GM18873 (cell line): ENCODE measurements around the gene HECTD1.
"Not testable (repeated sequence)": the region's sequence is repeated elsewhere in the genome, so short reads cannot be mapped to it uniquely, and the experiment has no call there.

Source experiments
- ATAC-seq: cut with Tn5 transposase; IDR thresholded peaks from one replicate; pipeline ENCODE4 v1.9.1; 2021; ENCODE audit warnings: mild to moderate bottlenecking, moderate library complexity, moderate number of reproducible peaks; ENCODE audit not compliant: unreplicated experiment, low FRiP score

The HECTD1 gene

DNA sequence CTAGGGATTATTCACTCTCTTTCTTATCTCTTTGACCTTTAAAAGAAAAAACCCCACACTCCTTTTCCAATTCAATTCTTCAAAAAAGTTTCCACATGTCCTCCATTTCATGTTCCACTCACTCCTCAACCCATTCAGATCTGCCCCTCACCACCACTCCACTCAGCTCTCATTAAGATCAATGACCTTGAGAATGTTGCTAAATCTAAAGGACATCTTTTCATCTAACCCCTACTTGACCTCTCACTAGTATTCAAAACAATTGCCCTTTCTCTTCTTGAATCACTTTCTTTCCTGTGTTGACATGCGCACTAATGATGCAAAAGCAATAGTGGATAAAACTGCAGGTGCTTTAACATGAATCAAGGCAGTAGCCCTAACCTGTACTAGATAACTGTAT, 9.9 kb downstream of the HECTD1 start:
- ATAC-seq: no peak

DNA sequence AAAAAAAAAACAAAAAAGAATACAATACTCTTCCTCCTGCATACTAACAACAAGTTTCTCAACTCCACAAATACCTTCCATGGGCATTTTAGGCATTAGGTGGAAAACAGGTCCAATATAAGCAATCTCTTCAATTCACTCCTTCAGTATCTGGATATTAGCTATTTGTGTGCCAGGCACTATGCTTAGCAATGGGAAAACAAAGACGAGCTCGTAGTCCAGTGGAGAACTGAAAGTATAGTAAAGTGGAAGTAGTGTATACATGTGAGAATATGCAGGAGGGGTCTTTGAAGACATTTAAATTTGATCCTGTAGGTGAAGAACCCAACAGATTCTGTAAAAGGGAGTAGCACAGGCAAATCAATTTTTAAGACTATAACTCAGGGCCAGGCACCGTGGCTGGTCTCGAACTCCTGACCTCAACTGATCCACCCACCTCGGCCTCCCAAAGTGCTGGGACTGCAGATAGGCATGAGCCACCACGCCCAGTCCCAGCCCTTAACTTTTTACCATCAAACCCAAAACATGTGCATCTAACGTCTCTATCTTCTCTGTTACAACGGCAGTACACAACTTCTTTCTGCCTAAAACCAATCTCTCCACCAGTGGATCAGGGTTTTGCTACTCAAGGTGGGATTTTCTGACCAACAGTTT, 10.6 kb downstream of the HECTD1 start:
- no peak for ATAC-seq

DNA sequence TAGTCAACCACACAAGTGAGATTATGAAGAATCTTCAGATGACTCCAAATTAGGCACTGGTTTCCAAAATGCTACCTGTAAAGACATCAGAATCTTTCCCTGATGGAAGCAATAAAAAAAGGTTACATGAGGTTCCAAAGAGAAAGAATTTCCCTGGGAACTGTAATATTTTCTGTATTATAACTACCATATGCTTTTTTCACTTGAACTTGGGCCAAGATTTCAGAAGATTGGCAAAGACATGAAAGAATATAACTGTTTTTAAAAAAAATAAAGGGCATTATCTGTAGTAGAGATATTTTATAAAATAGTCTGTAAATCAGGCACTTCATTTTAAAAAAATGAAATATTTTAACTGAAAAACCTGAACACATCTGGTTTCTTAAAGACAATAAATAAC, 12.9 kb downstream of the HECTD1 start:
- no peak for ATAC-seq

DNA sequence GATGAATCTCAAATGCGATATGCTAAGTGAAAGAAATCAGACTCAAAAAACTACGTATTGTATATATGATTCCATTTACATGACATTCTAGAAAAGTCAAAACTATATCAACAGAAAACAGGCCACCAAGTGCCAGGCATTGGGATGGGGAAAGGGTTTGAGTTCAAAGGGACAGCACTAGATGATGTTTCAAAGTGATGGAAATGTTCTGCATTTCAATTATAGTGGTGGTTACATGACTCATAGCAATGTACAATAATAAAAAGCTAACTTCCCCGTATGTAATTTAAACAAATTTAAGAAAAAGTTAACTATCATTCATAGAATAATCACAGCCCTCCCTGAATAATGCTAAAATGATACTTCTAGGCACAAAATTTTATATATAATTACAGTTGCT, 13.5 kb downstream of the HECTD1 start:
- ATAC-seq: no peak

DNA sequence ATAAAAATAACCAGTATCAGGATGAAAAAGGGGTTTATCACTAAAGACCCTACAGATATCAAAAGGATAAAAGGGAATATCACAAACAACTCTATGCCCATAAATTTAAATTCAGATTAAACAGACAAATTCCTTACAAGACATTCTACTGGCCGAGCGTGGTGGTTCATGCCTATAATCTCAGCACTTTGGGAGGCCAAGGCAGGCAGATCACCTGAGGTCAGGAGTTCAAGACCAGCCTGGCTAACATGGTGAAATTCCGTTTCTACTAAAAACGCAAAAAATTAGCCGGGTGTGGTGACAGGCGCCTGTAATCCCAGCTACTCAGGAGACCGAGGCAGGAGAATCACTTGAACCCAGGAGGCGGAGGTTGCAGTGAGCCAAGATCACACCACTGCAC, 15.0 kb downstream of the HECTD1 start:
- not testable (repeated sequence) for ATAC-seq

DNA sequence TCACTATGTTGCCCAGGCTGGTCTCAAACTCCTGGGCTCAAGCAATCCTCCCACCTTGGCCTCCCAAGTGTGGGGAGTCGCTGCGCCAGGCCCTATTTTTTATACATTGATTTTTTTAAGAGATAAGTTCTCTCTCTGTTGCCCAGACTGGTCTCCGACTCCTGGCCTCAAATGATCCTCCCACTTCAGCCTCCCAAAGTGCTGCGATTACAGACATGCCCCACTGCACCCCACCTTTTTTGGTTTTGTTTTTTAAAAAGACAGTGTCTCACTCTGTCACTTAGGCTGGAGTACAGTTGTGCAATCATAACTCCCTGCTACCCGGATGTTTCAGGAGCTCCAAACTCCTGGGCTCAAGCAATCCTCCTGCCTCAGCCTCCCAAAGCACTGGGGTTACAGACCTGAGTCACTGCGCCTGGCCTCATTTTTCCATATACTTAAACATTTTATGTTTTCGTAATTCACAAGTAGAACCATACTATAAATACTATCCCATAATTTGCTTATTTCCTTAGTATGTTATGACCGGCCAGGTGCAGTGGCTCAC, 16.8 kb downstream of the HECTD1 start:
- no peak for ATAC-seq

DNA sequence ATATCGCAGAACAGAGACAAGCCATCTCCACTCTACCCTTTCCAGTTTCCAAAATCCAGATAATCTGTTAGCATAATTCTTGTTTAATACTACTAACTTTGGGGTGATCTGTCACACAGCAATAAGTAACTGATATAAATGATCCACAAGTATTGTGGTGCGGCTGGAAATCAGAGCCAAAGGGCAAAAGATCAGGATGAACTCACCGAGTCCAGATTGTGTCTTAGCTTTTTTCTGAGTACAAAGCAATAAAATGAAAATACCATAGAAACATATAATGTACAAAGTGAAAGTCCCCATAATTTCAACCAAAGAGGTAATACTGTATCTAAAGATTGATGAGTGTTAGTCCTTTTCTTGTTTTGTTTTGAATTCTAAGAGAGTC, 17.4 kb downstream of the HECTD1 start:
- ATAC-seq: no peak

DNA sequence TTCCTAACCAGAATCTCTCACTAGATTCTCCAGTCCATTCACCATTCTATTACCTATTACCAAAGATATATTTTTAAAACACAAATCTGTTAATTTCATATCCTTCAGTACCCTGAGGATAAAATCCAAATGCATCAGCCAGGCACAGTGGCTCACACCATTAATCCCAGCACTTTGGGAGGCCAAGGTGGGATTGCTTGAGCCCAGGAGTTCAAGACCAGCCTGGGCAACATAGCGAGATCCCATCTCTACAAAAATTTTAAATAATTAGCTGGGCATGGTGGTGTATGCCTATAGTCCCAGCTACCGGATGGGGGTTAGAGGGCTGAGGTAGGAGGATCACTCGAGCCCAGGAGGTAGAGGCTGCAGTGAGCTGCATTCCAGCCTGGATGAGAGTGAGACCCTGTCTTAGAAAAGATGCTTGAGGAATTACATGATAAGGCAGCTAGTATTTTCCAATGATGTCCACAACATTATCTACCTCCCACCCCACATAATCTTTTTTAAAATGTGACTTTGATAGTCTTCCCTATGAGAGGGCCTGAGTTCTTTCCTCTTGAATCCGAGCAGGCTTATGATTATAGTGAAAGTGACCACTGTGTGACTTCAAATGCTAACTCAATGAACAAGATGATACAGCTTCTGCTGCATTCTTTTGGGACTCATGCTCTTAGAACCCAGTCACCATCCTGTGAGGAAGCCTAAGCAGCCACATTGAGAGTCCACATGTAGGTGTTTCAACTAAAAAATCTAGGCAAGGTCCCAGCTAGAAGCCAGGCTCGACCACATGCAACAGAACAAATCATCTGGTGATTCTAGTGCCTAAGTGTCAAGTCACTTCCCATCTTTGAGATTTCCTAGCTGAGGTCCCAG, 18.0 kb downstream of the HECTD1 start:
- ATAC-seq: no peak

DNA sequence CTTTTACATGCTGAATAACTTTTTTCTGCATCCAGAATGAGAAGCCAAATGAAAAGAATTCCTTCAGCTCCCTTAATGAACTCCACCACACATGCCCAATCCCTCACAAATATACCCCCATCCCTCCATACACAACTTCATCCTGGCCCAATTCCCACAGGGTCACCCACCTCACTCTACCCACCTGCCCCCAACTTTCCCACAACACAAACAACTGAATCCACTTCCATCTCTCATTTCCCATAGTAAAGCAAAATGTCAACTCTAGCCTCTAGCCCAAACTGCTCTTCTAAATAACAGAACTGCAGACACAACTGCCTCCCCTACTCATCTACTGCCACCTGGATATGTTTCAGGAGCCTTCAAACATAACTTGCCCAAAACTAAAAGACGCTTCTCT, 18.8 kb downstream of the HECTD1 start:
- ATAC-seq: no peak

DNA sequence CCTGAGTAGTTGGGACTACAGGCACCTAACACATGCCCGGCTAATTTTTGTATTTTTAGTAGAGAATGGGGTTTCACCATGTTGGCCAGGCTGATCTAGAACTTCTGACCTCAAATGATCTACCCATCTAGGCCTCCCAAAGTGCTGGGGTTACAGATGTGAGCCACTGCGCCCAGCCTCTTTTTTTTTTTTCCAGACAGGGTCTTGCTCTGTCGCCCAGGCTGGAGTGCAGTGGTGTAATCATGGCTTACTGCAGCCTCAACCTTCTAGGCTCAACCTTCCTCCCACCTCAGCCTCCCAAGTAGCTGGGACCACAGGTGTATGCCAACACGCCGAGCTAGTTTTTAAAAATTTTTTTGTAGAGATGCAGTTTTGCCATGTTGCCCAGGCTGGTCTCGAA, 25.6 kb downstream of the HECTD1 start:
- ATAC-seq: not testable (repeated sequence)

DNA sequence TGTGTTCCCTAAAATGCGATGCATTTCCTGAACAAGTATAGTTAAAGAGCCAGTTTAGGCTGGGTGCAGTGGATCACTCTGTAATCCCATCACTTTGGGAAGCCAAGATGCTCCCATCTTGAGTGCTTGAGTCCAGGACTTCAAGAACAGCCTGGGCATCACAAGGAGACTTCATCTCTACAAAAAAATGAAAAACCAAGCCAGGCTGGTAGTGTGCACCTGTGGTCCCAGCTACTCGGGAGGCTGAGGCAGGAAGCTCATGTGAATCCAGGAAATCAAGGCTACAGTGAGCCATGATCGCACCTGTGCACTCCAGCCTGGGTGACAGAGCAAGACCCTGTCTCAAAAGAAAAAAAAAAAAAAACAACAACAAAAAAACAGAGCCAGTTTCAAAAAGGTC, 26.3 kb downstream of the HECTD1 start:
- no peak for ATAC-seq

DNA sequence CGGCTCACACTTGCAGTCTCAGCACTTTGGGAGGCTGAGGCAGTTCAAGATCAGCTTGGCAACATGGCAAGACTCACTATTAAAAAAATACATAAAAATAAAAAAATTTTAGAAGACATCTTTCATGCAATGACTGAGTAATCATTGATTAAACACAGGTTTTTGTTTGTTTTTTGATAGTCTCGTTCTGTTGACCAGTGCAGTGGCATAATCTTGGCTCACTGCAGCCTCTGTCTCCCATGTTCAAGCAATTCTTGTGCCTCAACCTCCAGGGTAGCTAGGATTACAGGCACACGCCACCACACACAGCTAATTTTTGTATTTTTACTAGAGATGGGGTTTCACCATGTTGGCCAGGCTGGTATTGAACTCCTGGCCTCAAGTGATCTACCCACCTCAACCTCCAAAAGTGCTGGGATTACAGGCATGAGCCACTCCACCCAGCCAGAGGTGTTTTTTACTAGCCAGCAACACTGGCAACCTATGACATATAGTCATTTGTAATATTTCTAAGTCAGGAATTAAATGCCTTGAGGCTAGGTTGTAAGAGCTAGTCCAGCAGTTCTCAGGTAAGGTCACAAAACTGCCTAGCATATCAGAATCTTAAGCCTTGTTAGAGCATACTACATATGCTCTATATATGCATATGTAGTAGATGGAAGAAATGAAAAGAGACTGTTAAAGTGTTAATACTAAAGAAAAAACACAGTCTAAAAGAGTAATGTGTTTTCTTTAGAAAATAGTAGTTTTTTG, 27.1 kb downstream of the HECTD1 start:
- ATAC-seq: no peak

DNA sequence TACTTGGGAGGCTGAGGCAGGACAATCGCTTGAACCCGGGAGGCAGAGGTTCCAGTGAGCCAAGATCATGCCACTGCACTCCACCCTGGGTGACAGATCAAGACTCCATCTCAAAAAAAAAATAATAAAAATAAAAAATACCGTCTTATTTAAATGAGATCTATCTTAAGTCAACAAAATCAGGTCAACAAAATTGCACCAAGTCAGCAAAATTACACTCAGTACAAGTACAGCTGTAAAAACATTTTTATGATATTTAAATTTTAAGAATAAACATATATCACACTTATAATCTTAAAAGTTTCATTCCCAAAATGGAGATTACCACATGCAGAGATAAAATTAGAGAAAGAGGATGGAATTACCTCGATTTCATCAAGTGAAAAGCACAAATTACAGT, 33.2 kb downstream of the HECTD1 start:
- ATAC-seq: no peak

DNA sequence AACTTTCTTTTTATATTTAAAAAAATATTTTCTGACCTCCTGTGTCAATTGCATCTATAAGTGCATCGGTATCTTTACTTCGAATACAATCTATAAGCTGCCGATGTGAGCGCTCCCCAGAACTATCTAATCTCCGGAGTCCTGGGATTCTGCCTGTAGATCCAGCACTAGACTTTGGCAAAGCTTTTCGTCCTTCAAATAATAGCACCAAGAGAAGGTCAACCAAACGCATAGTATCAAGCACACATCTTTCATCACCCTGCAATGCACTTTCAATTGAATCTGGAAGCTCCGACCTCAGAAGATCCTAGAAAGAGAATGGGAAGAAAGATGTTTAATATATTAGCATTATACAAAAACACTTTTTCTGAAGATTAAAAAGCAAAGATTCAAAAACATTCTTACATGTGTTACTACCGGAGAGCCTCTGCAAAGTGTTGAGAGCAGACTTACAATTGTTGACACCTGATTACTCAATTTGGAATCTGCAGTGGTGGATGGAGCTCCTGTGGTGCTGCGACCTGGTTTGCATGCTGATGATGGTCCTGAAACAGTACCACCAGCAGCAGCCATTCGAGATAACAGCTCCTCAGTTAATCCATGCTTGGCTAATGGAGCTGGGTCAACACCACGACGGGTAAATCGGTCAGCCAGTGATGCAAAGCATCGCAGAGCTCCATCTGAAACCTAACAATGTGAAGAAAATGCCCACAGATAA, 34.3 kb downstream of the HECTD1 start:
- ATAC-seq: no peak

DNA sequence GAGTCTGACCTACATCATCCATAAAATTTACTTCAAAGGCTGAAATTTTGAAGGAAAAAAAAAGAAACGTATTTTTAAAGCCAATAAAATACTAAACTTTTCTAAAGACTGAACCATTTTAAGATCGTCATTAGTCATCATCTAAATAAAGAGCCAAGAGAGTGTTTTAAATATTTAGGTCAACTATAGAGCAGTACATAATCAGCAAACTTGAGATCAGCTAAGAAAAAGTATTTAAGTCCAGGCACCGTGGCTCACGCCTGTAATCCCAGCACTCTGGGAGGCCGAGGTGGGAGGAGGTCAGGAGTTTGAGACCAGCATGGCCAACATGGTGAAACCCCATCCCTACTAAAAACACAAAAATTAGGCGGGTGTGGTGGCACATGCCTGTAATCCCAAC, 35.5 kb downstream of the HECTD1 start:
- no peak for ATAC-seq

DNA sequence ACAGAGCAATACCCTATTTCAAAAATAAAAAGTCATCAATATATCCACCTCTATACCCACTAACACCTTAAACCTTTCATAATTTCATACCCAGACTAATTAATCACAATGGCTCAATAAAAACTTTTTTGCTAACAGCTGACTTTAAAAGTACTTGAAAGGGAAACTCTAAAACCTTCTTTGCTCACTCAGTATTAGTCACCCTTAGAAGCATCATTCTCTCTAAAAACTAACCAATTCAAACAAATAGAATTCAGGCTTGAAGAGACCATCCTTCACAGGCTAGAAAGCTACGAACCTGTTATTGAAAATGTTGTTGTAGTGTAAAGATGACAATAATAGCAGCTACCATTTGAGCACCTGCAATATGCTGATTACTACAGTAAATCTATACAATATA, 37.2 kb downstream of the HECTD1 start:
- ATAC-seq: no peak

DNA sequence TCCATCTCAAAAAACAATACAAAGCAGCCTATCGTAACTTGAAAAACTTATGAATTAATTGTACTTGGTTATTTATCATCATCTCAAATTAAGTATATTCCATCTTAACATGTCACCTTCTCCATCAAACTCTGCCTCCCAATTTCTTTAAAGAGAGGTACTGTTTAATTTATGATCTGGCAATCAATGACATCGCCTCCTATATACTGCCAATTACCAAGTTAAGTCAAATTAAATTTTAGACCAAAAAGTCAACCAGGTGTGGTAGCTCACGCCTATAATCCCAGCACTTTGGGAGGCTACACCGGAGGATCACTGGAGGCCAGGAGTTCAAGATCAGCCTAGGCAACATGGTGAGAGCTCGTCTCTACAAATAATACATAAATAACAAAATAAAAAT, 37.7 kb downstream of the HECTD1 start:
- no peak for ATAC-seq

DNA sequence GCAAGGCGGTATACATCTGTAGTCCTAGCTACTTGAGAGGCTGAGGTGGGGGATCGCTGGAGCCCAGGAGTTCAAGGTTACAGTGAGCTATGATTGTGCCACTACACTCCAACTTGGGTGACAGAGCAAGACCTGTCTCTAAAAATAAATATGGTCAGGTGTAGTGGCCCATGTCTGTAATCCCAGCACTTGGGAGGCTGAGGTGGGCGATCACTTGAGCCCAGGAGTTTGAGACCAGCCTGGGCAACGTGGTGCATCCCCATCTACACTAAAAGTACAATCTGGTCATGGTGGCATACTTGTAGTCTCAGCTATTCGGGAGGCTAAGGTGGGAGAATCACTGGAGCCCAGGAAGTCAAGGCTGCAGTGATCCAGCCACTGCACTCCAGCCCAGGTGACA, 40.6 kb downstream of the HECTD1 start:
- ATAC-seq: no peak

DNA sequence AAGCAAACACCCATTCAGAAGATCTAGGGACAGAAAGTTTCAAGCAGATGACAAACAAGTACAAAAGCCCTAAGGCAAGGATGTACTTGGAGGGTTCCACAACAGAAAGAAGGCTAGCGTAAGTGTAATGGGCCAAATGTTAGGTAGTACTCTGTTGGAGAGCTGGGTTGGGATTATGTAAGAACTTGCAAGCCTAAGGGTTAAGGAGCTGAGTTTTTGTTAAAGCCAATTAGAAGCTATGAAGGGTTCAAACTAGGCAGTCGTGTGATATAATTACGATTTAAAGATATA, 41.4 kb downstream of the HECTD1 start:
- no peak for ATAC-seq

DNA sequence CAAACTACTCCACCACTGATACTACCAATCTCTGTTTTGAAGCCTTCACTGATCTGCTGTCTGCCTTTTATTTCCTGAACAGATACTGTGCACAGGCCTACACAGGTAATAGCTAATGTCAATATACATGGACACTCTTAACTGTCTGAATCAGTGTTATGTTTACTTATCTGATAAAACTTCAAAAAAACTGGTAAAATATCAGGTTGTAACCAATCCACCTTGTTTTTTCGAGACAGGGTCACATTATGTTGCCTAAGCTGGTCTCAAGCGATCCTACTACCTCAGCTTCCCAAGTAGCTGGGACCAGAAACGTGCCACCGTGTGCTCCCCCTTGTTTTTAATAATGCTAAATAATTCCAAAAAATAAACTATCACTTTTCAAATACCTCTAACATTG, 43.5 kb downstream of the HECTD1 start:
- ATAC-seq: no peak
